HG03439 (cell line): ENCODE data around the gene TRAPPC3.

Source experiments
- ATAC-seq: cut with Tn5 transposase; IDR thresholded peaks from one replicate; pipeline ENCODE4 v1.9.1; 2021; ENCODE audit warnings: mild to moderate bottlenecking, moderate library complexity; ENCODE audit not compliant: unreplicated experiment

The TRAPPC3 gene

DNA sequence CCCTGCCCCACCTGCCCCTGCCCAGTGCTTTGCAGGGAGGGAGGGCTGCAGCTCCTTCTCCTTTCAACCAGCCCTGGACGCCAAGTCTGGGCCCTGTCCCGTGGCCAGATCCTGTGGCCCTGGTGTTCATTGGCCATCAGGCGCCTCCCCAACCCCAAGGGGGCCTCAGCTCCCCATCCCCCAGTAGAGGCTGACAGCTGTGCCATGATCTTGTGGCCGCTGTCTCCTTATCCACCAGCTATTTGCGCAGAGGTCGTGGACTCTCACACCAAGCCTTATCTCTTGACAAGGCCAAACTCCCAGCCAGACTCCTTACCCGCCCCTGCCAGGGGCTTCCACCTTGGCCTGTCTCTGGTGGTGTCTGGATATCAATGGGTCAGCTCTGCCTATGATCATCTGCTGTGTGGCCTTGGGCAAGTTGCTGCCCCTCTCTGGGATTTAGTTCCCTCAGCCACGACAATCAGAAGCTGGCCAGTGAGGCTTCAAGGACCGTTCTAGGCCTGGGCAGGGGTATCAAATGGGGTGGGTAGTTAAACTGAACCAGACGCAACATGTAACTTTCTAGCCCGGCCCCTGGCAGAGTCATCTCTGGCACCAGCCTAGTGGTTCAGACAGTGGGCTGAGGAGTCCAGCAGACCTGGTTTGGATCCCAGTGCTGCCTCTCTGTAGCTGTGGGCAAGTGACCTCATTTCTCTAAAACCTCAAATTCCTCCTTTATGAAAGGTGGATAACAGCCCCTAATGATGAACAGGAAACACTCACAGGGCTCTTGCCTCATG is 21.0 kb downstream of the TRAPPC3 start:
- ATAC-seq: no peak

DNA sequence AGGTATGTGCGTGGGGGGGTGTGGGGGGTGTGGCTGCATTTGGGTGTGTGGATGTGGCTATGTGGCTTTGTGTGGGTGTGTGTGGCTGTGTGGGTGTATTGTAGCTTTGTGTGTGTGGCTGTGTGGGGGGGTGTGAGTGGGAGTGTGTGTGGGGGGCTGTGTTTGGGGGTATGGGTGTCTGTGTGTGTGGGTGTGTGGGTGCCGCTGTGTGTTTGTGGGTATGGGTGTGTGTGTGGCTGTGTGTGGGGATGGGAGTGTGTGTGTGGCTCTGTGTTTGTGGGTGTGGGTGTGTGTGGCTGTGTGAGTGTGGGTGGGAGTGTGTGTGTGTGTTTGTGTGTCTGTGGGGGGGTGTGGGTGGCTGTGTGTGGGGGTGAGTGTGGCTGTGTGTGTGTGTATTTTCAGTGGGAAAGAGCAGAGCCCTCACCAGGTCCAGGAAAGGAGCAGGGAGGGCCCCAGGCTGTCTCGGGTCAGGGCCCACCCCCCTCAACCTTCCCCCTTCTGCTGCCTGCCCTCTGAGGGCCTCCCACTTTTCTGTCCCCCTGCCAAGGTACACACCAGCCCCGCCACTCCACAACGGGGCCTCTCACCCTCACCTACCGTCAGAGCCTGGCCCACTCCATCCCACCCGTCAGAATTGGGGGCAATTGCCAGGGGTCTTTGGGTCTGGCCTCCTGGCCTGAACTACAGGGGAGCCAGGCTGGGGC is 22.3 kb downstream of the TRAPPC3 start:
- no peak for ATAC-seq

- no peak for ATAC-seq
These were observed 23.1 kb downstream of the TRAPPC3 start for GRCh38 chr1:36126005-36126716.

DNA sequence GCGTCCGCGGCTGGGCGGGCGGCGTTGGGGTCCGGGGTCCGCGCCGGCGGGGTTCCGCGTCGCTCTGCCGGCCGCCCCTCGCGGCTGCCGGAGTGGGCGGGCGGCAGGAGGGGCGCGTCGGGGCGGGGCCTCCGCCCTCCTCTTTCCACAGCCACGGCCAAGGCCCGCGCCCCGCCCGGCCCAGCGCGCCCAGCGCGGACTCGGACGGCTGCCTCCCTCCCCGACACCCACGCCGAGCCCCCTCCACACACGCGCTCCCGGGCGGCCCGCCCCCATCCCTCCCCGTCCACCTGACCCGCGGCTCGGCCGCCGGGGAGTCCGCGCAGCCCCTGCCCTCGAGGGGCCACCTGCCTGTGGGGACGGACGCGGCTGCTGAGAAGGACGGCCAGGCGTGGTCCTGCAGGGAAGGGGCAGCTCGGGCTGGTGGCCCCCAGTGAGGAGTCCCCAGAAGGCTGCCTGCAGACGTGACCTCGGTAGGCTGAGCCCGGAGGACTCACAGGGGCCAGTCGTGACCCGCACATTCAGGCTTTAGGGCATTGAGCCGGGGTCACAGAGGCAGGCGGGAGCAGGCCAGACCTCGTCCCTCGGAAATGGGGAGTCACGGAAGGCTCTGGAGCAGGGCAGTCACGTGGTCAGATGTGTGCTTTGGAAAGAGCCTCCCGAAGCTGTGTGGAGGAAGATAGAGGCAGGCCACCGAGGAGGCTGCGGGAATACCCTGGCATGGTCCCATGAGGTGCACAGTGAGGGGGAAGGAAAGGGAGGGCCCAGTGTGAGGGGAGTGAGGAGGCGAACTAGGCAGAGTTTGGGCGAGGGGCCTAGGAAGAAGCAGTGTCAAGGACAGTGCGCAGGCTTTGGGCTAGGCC is 23.9 kb downstream of the TRAPPC3 start, which contains the start of gene COL8A2:
TSS of gene COL8A2 (minus strand) at position 94 of the 863 bp plus-strand sequence. CDS start 24,980 bp downstream, outside the sequence.
- ATAC-seq: no peak

DNA sequence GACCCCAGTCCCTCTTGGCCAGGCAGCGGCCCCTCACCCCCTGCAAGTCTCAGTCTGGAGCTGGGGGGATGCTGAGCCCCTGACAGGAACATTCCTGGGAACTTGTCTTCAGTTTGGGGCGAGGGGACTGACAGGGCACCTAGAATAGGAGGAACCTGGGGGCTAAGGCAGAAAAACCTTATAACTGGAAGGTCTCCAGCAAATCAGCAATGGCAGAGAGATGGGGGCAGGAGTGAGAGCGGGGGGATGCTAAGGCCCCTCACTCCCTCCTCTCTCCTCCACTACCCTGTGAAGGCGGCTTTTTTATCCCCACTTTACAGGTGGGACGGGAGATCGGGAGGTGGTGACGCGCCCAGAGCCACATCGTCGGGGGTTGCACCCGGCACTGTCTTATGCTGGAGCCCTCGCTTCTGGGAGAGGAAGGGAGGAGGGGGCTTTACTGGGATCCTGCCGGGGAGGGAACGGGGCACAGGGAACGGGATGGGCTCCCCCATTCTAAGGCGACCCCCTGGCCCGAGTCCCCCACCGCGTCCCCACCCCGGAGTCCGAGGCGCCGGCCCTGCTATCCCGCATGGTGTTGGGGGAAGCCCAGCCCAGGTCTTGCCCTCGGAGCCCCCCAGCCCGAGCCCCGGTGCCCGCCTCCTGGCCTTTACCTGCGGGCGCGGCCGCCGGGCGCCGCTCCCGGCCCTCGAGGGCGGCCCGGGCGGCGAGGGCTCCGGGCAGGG is 24.7 kb downstream of the TRAPPC3 start:
- no peak for ATAC-seq

DNA sequence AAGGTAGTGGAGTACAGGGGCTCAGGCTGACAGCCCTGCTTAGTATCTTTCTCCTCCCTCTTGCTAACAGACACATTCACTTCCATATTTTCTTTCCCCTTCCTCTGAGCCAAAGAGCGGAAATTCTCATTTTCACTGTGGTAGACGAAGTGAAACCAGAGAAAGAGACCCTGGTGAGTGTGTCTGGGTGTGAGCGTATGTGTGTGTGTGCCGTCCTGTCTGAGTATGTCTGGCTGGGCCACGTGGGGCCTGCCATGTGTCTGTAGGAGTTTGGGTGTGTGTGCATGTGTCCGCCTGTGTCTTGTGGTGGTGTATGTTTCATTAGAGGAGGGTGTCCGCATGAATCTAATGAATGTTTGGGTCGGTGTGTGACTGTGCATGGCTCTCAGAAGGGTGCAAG is 25.9 kb downstream of the TRAPPC3 start:
- ATAC-seq: no peak

DNA sequence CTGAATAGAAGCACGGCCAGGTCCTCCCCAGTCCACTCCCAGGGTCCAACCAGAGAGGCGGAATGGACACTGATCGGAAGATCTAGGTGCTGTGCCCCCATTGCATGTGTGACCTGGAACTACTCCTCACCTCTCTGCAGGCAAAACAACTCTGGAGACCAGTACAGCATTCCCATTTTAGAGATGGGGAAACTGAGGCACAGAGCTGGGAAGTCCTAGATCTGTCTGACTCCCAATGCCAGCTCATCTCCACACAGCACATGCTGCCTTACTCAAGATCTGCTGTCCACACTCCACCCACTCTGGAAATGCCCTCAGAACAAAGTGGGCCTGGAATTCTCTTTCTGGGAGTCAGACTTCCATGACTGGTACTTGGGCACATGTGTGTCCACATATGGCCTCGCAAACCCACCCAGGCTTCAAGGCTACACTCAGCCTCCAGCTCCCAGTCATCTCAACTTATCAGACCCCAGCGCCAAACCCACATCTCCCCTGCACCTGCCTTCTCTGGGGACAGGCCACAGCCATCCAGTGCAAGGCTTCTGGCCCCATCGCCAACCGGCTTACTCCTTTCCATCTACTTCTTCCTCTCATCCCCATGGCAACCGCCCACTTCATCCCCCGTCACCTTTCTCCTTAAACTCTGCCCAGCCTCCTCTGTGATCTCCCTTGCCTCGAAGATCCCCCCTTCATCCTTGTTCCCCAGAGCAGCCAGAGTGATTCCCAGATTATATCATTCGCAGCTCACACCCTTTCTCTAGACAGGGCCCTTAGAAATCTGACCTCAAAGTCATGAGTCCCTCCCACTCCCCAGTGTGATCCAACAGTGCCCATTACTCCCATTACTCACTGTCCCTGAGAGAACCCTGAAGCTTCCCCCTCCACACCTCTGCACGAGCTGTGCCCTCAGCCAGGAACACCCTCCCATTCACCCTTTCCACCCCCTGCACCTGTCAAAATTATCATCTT is 26.9 kb downstream of the TRAPPC3 start:
- ATAC-seq: no peak

DNA sequence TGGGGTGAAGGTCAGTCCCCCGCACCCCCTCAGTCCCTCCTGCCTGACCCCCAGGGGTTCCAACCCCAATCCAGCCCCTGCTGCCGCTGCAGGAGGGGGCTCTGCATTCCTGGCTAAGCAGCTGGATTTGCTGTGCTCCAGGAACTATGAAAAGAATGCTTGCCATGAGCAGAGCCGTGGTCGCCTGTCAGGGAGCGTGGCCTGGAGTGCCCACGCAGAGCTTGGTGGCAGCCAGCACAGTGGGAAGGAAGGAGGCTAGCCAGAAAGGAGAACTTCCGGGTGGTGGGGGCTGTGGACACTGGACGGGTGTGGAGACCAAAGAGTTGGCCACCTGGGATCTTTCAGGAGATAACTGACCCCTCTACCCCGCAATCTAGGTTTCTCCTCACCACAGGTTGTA is 29.8 kb downstream of the TRAPPC3 start:
- ATAC-seq: no peak

DNA sequence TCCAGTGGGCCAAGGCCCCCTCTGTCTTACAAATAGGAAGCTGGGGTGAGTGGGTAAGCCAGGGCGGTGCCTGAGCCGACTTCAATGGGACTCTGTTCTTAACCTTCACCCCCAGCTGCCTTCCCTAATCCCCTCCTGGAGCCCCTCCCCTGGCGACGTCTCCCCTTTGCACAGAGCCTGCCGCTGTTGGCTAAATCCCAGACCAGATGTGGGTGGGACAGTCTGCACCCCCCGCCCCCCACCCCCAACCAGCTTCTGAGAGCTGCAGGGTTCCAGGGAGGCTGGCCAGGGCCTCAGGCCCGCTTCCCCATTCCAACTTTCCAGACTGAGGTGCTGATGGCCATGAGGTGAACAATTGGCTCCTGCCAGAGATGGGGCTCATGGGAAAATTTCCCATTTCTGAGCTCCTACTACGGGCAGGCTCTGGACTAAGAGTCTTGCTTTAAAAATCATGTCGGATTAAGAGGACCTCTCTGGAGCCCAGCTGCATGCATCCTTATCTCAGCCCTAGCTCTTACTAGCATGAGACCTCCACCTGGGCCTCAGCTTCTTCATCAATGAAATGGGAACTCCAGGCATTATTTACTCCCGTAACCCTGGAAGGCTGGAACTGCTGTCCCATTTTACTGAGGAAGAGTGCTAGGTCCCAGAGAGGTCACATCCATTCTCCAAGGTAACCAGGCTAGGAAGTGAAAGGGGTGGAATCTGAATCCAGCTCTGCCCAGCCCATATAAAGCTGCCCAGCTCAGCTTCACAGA is 30.7 kb downstream of the TRAPPC3 start:
- ATAC-seq: no peak

DNA sequence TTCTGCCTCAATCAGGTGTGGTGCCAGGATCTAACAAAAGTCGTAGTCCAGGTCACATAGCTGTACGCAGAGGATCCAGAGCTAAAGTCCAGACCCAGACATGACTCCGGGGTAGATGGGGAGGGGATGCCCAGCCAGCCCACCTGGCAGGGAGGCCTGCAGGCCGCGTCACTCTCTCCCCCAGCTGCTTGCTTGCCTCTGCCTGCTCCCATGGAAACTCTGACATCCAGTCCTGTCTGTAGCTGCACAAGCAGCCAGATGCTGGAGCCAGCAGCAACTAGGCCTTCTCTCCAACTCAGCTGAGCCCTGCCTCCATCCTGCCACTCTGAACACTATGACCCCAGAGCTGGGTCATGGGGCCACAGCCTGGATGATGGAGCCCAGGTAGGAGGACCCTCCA is 32.4 kb downstream of the TRAPPC3 start:
- no peak for ATAC-seq

DNA sequence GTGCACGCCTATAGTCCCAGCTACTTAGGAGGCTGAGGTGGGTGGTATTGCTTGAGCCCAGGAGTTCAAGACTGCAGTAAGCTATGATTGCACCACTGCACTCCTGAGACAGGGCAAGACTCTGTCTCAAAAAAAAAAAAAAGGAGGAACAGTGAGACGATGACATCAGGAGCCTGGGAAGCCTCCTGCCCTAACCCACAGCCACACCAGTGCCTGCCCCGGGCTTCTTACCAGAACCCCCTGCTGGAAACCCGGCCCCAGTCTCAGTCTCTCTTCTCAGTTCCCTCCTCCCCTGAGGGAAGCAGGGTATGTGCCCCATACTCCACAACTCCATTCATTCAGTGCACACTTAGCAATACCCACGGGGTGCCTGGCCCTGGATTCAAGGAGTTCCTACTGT is 33.4 kb downstream of the TRAPPC3 start:
- no peak for ATAC-seq

GRCh38 chr1:36115200-36115669 is 34.1 kb downstream of the TRAPPC3 start:
- ATAC-seq: no peak

DNA sequence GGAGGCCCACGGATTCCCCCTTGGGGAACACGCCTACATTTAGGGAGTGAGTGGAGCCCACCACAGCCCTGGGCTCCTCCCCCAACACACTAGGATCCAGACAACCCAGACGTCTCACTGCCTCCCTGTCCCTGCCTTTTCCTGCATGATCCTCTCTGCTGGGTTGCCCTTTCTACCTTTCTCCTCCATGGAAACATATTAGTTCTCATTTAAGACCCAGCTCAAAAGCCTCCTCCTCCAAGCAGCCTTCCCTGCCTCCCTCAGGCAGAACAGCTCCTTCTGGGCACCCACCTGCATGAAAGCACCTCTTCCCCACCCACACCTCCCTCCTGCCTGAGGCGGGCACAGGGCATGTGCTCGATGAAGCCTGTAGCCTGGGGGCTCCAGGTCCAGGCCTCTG is 34.9 kb downstream of the TRAPPC3 start:
- ATAC-seq: no peak

DNA sequence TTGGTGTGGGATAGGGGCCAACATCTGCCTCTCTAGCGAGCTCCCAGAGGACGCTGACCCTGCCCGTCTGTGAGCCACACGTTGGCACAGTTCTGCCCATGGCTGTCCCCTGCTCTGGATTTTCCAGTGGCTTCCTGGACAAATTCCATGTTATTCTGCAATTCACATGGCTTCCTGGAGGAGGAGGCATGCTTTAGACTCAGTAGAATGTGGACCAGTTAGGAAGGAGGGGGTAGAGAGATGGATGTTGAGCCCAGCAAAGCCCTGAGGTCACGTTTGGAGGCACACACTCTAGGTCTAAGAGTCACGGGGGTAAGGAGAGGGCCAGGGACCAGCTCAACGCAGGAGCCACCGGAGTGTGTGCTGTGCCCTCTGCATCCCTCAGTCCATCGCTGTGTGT is 36.5 kb downstream of the TRAPPC3 start:
- no peak for ATAC-seq

- no peak for ATAC-seq
These were observed 38.1 kb downstream of the TRAPPC3 start for GRCh38 chr1:36111151-36111550.

GRCh38 chr1:36109041-36109679 is 40.1 kb downstream of the TRAPPC3 start:
- ATAC-seq: no peak

DNA sequence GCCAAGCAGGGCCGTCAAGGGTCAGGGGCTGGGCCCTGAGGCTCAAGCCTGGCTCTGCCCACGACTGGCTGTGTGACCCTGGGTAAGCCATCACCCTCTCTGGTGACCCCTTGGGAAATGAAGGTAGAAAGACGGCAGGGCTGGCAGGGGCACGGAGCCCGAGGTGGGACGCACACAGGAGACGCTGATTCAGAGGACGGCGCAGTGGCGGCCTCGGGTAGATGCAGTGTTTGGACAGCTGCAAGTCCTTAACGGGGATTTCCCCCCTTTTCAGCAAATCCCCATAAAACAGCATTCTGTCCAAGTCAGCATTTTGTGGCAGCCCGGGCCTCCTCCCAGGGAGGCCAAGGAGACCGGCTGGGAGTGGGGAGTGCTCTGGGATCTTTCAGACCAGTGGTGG is 41.0 kb downstream of the TRAPPC3 start:
- no peak for ATAC-seq

DNA sequence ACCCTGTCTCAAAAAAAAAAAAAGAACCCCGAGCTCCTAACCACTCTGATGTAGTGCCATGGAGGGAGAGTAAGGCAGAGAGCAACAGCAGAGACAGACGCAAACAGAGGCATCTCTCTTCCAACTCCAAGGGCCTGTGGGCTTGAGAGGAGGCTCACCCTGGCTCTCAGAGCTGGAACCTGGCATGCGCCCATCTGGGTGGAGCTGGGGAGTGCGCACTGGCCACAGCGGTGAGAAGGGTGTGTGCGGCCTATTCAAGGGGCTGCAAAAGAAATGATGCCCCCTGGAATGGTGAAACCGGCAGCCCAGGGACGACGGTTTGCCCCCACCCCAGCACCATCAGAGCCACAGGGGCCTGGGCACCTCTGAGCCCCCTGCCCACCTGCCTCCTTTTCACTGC is 41.9 kb downstream of the TRAPPC3 start:
- ATAC-seq: no peak
